ENCODE results near the gene C1QTNF9. TPM values are rescaled to one million over a fixed set of nuclear protein-coding genes. Genes with fewer than 3 reads are reported as not detected.

The C1QTNF9 gene
- total RNA-seq, 1 experiment from 2014 or later: not detected

GRCh38 chr13:24280720-24281119 lies 28.7 kb upstream of the C1QTNF9 start:
- Mint-ChIP-seq H3K27me3 (ENCODE audit: insufficient read depth, unreplicated experiment) (no peaks in the 10 kb centered on the region), H3K36me3 (ENCODE audit: insufficient read depth, unreplicated experiment) (no peaks in the 10 kb centered on the region), H3K4me3 (ENCODE audit: unreplicated experiment) (no peak overlapping the region), H3K27ac (ENCODE audit: low read depth, unreplicated experiment) (no peak overlapping the region), H3K4me1 (ENCODE audit: insufficient read depth, unreplicated experiment) (no peaks in the 10 kb centered on the region), H3K9me3 (ENCODE audit: unreplicated experiment) (no peaks in the 10 kb centered on the region)
- intact Hi-C loops (cut with micrococcal nuclease): no loop called here
- POLR2A ChIA-PET: no interaction called here
- BruUV-seq (replicated peaks): no TSS peak
- CTCF ChIA-PET: interaction anchor here (0.6 kb wide), 1 partner anchor 55 kb away, joined by 3 read pairs; no protein-coding TSS in a partner anchor
- TF ChIP-seq CTCF (IDR thresholded peaks at IDR 0.05; ENCODE audit: unreplicated experiment): no peak
- DNase-seq (ENCODE audit: unreplicated experiment): no peak

- TF ChIP-seq CTCF (IDR thresholded peaks at IDR 0.05; ENCODE audit: unreplicated experiment): no peak
- no peak for DNase-seq (ENCODE audit: unreplicated experiment)
- Mint-ChIP-seq H3K27ac (ENCODE audit: low read depth, unreplicated experiment) (no peak overlapping the region), H3K4me3 (ENCODE audit: unreplicated experiment) (no peak overlapping the region), H3K27me3 (ENCODE audit: insufficient read depth, unreplicated experiment) (no peaks in the 10 kb centered on the region), H3K4me1 (ENCODE audit: insufficient read depth, unreplicated experiment) (no peaks in the 10 kb centered on the region), H3K36me3 (ENCODE audit: insufficient read depth, unreplicated experiment) (peaks cover 5% of the 10 kb centered on the region), H3K9me3 (ENCODE audit: unreplicated experiment) (no peaks in the 10 kb centered on the region)
- intact Hi-C loops (cut with micrococcal nuclease): no loop called here
- POLR2A ChIA-PET: no interaction called here
- CTCF ChIA-PET: interaction anchor here (0.6 kb wide), 1 partner anchor 56 kb away, joined by 3 read pairs; no protein-coding TSS in a partner anchor
- BruUV-seq (replicated peaks): no TSS peak
Measured at GRCh38 chr13:24281188-24282008, 28.0 kb upstream of the C1QTNF9 start.

- POLR2A ChIA-PET: no interaction called here
- no peaks in the 10 kb centered on the region for H3K9me3 Mint-ChIP-seq (ENCODE audit: unreplicated experiment)
Measured at GRCh38 chr13:24282256-24282655, 27.1 kb upstream of the C1QTNF9 start.

More at GRCh38 chr13:24282256-24282655, 27.1 kb upstream of the C1QTNF9 start:
- Mint-ChIP-seq H3K36me3 (ENCODE audit: insufficient read depth, unreplicated experiment) (peaks cover 5% of the 10 kb centered on the region), H3K27me3 (ENCODE audit: insufficient read depth, unreplicated experiment) (no peaks in the 10 kb centered on the region), H3K27ac (ENCODE audit: low read depth, unreplicated experiment) (no peak overlapping the region), H3K4me3 (ENCODE audit: unreplicated experiment) (no peak overlapping the region), H3K4me1 (ENCODE audit: insufficient read depth, unreplicated experiment) (no peaks in the 10 kb centered on the region)
- CTCF ChIA-PET: no interaction called here
- no TSS peak for BruUV-seq (replicated peaks)
- no peak for TF ChIP-seq CTCF (IDR thresholded peaks at IDR 0.05; ENCODE audit: unreplicated experiment)
- intact Hi-C loops (cut with micrococcal nuclease): no loop called here
- no peak for DNase-seq (ENCODE audit: unreplicated experiment)

Measured in MCF 10A (cell line).